GM21717 (cell line): ENCODE results near the gene IRX6.

Experiments used
- ATAC-seq: cut with Tn5 transposase; IDR thresholded peaks from one replicate; pipeline ENCODE4 v1.9.1; 2021; ENCODE audit warnings: mild to moderate bottlenecking, moderate library complexity; ENCODE audit not compliant: unreplicated experiment

IRX6 gene

GRCh38 chr16:55322327-55322726, 1.7 kb upstream of the IRX6 start:
- no peak for ATAC-seq

- no peak for ATAC-seq
These were observed 479 bp downstream of the IRX6 start for GRCh38 chr16:55324285-55325079.

- no peak for ATAC-seq
These were observed 1.1 kb downstream of the IRX6 start for GRCh38 chr16:55325080-55325447.

- ATAC-seq = no peak
These were observed 1.6 kb downstream of the IRX6 start for GRCh38 chr16:55325458-55326109.

- no peak for ATAC-seq
These were observed 2.5 kb downstream of the IRX6 start for GRCh38 chr16:55326261-55327092.

GRCh38 chr16:55328611-55329569, 4.9 kb downstream of the IRX6 start:
- ATAC-seq = no peak

- no peak for ATAC-seq
These were observed 5.9 kb downstream of the IRX6 start for GRCh38 chr16:55329791-55330428.

- no peak for ATAC-seq
These were observed 7.0 kb downstream of the IRX6 start for GRCh38 chr16:55330781-55331647.

- no peak for ATAC-seq
These were observed 7.7 kb downstream of the IRX6 start for GRCh38 chr16:55331648-55332185.

- no peak for ATAC-seq
These were observed 9.7 kb downstream of the IRX6 start for GRCh38 chr16:55333684-55334083.

GRCh38 chr16:55338646-55339045, 14.6 kb downstream of the IRX6 start:
- no peak for ATAC-seq

- ATAC-seq = no peak
These were observed 16.4 kb downstream of the IRX6 start for GRCh38 chr16:55340445-55340844.

- ATAC-seq = no peak
These were observed 17.7 kb downstream of the IRX6 start for GRCh38 chr16:55341681-55342080.

- ATAC-seq = no peak
These were observed 22.5 kb downstream of the IRX6 start for GRCh38 chr16:55346475-55346874.

- ATAC-seq = no peak
These were observed 25.9 kb downstream of the IRX6 start for GRCh38 chr16:55349867-55350266.

- no peak for ATAC-seq
These were observed 27.0 kb downstream of the IRX6 start for GRCh38 chr16:55350984-55351383.

- no peak for ATAC-seq
These were observed 27.9 kb downstream of the IRX6 start for GRCh38 chr16:55351936-55352335.

- ATAC-seq = no peak
These were observed 33.2 kb downstream of the IRX6 start for GRCh38 chr16:55357241-55357640.

- no peak for ATAC-seq
These were observed 35.9 kb downstream of the IRX6 start for GRCh38 chr16:55359946-55360345.
